HG02763 (cell line): ENCODE measurements around the gene CAPRIN2.

Experiments
- ATAC-seq: cut with Tn5 transposase; IDR thresholded peaks from one replicate; pipeline ENCODE4 v1.9.1; 2021; ENCODE audit warnings: mild to moderate bottlenecking, moderate library complexity; ENCODE audit not compliant: unreplicated experiment

The CAPRIN2 gene, protein sequence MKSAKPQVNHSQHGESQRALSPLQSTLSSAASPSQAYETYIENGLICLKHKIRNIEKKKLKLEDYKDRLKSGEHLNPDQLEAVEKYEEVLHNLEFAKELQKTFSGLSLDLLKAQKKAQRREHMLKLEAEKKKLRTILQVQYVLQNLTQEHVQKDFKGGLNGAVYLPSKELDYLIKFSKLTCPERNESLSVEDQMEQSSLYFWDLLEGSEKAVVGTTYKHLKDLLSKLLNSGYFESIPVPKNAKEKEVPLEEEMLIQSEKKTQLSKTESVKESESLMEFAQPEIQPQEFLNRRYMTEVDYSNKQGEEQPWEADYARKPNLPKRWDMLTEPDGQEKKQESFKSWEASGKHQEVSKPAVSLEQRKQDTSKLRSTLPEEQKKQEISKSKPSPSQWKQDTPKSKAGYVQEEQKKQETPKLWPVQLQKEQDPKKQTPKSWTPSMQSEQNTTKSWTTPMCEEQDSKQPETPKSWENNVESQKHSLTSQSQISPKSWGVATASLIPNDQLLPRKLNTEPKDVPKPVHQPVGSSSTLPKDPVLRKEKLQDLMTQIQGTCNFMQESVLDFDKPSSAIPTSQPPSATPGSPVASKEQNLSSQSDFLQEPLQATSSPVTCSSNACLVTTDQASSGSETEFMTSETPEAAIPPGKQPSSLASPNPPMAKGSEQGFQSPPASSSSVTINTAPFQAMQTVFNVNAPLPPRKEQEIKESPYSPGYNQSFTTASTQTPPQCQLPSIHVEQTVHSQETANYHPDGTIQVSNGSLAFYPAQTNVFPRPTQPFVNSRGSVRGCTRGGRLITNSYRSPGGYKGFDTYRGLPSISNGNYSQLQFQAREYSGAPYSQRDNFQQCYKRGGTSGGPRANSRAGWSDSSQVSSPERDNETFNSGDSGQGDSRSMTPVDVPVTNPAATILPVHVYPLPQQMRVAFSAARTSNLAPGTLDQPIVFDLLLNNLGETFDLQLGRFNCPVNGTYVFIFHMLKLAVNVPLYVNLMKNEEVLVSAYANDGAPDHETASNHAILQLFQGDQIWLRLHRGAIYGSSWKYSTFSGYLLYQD

DNA sequence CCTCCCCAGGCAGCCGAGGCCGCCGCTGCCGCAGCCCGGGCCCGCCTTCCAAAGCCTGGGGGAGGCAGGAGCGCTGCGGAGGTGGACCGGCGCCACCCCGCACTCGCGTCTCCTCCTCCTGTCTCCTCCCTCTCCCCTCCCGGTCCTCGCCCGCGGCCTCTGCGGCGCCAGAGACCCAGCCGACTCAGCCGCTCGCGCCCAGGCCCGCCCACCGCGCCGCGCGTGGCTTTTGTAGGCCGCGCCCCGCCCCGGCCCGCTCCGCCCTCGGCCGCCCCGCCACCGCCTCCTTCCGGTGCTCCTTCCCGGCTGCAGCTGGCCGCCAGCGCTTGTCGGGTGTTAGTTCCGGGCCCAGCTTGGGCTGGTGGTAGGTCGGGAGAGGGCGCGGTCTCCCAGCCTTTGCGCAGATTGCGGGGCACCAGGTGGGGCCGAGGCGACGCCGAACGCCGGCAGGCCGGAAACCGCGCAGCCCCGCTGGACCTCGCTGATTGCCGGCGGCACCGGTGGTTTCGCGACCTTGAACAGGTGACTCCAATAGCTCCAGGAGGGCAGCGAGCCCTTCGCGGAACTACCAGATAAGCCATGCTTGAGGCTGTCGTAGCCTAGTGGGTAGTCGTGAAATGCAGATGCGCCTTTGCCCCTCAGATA, at the start of gene CAPRIN2:
CAPRIN2 (minus strand) TSS at position 202 of the 645 bp plus-strand sequence. CDS start 1,431 bp downstream, outside the sequence.
- peak; percentile 97 for ATAC-seq

DNA sequence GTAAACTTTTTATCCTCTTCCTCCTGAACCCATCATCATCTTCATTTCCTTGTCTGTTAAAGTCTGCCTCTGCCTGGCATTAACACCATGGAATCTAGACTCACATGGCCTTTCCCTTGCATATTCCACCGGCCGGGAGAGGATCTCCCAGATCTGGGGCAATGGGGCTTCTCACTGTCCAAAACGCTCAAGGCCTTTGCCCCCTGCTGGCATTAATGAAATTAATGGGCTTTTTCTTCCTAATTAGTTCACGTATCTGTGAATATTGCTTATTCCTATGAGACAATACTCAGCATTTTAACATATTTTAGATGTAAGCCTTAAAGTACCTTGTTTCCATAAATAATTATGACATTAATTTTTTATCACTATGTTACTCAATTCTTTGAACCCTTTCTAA, 42.9 kb upstream of the CAPRIN2 start:
- no peak for ATAC-seq

DNA sequence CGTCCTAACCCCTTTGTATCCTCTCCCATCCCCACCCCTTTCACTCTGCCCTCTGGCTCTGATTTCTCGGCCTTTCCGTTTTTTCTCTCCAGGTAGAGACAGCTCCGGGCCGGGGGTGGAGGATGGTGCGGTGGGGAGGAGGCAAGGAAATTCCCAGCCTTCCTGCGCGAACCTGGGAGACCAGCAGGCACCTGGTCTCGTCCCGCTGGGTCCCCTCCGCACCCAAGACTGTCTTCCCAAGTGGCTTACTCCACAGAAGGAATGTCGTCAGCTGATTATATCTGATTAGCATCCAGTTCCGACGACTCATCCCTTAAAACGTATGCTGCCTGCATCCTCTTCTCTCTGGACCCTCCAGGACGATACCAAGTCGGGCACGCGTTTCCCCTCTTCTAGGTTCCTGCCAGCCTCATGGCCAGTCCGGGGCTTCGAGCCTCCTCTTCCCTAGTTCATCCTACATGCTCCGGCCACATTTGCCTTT, 42.2 kb upstream of the CAPRIN2 start:
- no peak for ATAC-seq

DNA sequence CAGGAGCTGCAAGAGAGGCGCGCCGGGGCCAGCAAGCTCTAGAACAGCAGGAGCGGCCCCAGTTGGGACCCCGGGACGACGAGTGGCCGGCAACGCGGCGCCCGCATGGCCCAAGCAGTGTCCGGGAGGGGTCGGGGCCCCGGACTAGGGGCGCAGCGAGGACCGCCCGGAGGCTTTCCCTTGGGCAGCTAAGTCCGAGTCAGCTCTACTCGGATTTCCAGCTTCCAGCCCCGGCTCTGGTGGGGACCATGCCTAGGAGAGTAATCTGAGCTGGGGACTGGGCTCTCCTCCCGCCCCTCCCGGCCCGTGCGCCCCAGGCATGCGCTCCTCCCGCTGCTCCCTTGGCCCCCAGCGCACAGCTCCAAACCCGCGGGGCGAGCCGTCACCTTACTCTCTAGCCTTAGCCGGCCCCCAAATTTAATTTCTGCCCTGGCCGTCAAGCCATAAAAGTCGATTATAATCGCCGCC, 41.6 kb upstream of the CAPRIN2 start:
- no peak for ATAC-seq

DNA sequence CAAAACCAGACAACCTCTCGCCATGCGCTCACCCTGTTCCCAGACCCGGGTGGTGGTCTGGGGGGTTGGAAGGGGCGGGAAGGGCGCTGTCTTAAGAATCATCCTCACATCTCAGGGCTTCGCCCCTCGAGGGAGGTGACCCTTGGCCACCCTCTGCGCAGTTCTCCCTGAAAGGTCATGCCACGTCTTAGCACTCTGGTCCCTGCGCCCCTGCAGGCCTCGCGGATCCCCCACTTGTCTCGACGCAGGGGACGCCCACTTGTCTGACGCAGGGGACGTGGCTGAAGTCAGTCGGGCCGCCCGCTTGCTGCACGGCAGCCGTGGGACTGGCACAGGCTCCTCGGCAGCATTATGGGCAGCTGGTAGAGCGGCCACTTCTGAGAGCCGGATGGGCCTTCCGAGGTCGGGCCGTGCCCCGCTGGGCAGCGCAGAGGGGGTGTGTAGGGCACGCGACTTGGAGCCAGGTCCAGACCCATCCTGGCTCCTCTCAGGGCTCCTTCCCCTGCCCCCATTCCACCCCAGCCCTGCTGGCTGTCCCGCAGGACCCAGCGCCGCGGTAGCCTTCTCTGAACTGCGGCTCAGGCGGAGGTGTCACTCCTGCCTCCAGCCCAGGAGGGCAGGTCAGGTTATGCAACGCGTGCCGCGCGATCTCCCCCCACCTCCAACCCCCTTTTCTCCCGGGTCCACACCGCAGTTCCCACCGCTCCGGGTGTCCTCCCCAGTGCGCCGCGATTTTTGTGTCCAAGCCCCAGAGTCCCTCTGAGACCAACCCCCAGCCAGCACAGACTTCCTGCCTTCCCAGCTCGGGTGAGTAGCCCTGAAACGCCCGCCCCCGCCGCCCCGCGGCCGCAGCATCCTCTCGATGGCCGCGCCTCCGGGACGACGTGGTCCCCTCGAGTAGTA, 40.9 kb upstream of the CAPRIN2 start:
- ATAC-seq = no peak

DNA sequence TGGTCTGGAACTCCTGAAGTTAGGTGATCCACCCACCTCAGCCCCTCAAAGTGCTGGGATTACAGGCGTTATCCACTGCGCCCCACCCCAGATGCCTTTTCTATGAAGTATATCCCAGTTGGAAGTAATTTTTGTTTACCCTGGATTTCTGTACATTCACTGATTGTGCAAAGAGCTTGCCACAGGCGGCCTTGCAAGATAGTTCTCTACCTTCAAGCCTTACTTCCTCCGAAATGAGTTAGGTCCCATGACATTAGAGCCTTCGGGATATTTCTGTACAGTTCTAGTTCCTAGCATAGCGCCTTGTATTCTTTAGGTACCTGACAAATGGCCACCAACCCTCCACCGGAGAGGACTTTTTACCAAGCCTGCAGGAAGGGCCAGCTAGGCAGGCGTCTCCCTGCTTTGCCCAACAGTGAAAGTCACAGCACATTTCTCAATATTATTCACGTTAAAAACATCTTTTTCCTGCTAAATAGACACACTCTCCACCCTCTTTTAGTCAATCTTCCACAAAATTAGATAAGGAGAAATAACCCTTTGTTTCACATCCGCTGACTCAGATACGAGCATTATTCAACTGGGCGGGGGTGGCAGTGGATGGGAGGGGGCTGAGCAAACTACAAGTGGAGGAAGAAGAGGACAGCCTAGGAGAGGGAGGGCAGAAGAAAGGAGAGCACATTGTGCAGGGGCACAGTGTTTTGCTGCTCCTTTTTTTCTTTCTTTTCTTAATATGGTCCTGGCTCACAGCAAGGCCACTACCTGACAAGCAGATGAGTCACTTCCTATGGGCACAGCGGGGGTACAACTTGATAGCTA, 40.0 kb upstream of the CAPRIN2 start:
- no peak for ATAC-seq

DNA sequence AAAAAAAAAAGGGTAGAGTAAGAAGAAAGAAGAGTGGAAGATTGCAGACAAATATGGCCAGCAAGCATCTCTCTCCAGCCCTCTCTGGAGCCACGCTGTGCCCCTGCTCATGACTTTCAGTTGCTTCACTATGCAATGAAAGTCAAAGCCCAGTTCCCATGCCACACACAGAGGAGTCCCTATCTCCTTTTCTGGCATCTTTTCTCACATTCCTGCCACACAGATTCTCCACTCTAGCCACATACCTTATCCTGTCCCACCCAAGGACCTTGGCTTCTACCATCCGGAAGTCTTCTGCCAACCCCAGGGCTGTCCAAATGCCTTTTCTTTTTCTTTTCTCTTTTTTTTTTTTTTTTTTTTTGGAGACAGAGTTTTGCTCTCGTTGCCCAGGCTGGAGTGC, 39.3 kb upstream of the CAPRIN2 start:
- ATAC-seq = no peak

DNA sequence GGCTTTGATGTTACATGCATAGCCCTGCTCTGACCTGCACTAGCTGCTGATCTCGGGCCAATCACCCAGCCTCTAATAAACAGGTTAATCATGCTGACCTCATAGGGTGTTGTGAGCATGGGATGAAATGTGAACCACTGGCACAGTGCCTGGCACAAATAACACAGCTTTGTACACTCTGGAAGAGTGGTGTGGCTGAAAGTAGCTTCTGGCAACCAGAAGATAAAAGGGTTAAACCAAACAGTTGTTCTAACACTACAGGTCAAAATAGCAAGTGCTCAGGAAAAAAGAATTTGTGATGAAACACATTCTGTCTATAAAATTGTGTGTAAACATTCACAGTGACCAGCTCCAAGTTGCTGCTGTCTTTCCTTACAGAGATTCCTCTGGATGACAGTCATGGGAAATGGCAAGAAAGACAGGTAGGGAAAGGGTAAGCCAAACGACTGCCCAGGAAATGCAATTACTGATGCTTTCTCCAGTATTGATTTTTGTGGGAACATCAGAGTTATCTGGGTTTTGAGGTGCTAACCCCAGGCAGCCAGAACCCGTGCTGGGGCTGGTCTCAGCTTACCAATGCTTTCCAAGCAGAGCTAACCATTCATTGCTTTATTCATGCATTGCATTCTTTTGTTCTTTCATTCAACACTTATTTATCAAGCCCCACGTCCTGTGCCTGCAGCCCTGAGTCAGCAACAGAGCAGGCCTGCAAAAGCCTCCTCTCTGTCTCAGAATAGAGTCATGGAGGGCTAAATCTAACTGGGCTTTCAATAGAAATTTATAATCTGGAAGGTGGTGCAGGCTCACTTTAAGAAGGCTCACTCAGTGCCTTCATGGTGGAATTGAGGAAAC, 38.1 kb upstream of the CAPRIN2 start:
- no peak for ATAC-seq

DNA sequence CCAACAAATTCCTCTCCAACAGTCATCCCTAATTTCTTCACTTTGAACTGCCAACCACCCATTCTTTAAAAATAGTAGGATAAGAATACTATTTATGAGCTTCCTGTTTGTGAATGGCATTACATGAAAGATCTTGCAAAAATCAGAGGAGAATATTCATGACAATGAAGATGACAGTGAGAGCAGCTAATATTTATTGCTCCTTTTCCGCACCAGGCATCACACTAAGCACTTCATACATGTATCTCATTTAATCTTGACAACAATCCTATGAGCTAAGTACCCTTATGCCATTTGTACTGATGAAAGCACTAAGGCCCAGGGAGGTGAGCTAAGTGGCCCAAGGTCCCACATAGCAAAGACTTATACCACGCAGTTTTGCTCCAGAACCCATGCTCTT, 37.3 kb upstream of the CAPRIN2 start:
- ATAC-seq = no peak

DNA sequence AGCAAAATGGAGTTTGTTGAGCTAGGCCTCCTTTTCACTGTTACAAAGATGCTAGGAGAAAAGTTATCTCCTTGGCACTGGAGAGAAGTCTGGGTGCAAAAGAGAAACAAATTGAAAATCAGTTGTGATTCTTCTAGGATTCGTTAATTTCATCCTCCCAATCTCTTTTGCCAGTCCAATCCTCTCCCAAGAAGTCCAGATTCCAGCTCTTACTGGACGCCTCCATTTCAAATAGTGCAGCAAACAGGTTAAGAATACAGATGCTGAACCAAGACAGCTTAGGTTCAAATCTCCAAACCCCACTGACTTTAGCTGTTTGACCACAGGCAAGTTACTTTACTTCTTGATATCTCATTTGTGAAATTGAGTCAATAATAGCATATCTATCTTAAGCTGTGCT, 34.0 kb upstream of the CAPRIN2 start:
- ATAC-seq = no peak

DNA sequence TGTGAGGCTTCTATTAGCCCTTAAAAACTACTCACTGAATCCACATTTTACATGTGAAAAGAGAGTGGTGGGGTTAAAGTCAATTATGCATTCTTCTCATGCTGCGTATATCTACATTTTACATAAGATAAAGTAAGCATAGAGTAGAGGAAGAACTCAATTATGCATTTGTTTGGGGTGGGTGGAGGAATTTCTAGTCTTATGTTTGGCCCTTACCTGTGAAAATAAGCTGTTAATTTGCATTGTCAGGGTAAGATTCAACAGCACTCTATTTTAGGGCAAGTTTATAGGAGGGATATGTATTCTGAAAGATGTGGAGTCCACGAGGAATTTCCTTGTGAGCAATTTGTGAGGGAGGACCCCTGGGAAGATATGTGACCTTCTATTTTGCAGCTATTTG, 30.9 kb upstream of the CAPRIN2 start:
- no peak for ATAC-seq

DNA sequence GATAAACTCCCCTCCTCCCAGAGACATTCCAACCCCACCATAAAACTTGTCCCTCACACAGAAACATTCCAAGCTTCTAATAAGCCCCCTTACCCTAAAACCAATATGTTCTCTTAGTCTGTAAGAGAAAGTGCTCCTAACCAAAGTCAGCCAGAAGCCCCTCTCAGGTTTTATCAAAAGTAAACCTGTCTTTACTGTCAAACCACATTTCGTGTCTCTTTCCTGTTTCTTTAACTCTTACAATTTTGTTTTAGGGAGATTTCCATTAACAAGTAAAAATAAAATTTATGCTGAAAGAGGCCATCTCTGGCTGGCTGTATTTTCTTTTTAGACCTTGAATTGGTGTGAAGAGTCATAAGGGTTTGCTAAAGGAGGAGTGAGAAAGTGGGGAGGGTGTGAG, 29.8 kb upstream of the CAPRIN2 start:
- ATAC-seq = no peak

DNA sequence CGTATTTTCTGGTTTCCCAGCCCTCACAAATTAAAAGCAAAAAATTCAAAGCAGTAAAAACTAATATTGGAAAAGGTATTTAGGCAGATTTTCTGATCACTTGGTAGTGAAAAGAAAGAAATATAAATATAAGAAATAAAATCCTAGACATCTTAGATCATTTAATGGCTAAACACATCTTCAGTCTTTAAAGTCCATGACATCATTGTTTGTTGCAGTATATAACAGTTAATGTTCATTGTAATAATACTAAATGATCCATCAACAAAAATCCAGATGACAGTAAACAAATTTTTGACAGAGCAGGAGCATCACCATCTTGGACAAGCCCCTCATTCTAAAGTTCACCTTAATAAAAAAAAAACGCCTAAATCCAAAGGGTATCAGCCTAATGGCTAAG, 29.2 kb upstream of the CAPRIN2 start:
- ATAC-seq = no peak

DNA sequence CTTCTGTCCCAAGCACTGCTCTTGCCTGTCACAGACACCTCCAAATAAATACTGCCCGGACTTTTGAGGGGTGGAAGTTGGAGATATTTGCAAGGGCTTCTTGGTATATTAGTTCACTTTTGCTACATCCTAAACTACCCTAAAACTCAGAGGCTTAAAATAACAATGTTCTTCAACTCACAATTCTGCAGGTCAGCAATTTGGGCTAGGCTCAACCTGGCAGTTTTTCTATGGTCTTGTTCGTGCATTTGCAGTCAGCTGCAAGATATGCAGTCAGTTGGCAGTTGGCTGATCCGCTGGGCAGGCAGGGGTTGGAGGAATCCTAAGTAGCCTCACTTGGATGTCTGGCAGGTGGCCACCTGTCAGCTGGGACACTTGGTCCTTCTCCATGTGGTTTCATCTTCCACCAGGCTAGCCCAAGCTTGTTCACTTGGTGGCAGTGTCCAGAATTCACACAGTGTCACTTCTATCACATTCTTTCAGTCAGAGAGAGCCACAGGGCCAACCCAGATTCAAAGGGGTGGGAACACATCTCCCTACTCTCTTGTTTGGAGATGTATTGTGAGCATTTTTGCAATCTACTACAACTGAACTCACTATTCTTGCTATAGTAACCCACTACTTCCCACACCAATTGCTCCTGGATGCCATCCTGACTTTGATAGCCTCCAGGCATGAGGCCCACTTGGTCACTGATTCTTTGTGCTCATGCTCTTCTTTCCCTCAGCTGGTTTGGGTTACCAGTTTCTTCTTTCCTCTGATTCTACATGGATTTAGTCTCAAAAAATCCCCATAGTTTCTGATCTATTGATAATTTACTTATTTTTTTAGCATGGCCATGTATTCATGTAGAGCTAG, 27.8 kb upstream of the CAPRIN2 start:
- no peak for ATAC-seq

DNA sequence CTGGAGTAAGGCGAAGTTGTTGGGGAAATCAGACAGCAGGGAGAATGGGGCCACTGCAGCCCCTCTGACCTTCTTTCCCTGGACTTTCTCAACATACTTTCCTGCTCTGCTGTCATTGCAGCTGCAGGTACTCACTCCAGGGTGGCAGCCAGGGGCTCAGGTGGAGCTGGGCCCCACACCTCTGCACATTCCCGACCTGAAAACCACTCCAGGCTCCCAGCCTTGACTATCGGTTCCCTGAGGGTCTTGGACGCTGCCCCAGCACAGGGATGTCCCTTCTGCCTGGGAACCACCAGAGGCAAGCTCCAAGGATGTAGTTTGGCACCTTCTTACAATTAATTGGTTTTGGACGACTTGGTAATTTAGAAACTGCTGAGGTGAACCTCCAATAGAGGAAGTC, 24.8 kb upstream of the CAPRIN2 start:
- no peak for ATAC-seq

DNA sequence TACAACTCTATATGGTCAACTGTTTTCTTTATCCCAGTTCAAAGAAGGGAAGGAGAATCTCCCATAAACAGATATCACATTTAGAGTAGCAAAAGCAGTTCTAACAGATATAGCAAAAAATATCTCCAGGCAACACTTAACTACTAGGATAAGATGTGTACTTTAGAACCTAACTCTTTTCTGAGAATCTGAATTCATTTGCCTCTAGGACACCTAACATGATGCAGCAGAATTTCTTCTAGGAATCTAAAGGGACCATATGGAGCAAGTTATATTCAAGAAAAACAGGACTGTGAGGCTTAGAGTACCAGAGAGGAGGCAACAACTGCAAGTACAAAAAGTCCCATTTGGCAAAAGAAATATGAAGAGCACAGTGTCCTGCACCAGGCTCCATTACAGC, 24.4 kb upstream of the CAPRIN2 start:
- no peak for ATAC-seq

DNA sequence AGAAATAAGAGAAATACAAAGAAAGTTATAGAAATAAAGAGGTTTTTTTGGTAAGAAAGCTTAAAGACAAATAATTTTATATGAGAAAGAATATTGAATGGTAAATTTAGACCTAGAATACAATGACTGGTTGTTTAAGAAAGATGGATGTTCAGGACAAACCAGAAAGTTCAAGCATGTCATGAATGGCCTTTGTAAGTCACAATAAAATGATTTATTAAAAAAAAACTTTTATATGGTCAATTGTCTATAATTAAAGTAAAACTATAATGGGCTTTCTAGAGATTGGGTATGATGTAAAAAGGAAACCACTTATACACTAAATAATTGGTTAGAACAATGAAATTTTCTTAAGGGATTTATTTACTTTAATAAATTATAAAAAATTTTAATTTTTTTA, 19.8 kb upstream of the CAPRIN2 start:
- ATAC-seq = no peak
